ENCODE measurements around the gene DYNC1H1. TPM values are rescaled to one million over a fixed set of nuclear protein-coding genes. Genes with fewer than 3 reads are reported as not detected.

The DYNC1H1 gene
- total RNA-seq, 1 donor from 2014 or later = 236 TPM

GRCh38 chr14:101918065-101918989, 46.0 kb upstream of the DYNC1H1 start:
- DNase-seq = no peak
- no peaks in the 10 kb centered on the region for H3K27me3 Mint-ChIP-seq
- ATAC-seq (ENCODE audit: low read depth) = no peak
- CTCF ChIA-PET = interaction anchor here (1.1 kb wide), 1 partner anchor 75 kb away, joined by 3 read pairs; no protein-coding TSS in a partner anchor
- intact Hi-C loops (cut with micrococcal nuclease) = no loop called here
- no peak overlapping the region for H3K27ac Mint-ChIP-seq
- peaks cover 75% of the 10 kb centered on the region for H3K36me3 Mint-ChIP-seq (ENCODE audit: low read depth)
- POLR2A ChIA-PET = interaction anchor here (0.6 to 0.8 kb wide), 2 partner anchors 41 to 156 kb away, joined by 3 to 6 read pairs; no protein-coding TSS in a partner anchor
- H3K4me3 Mint-ChIP-seq = no peak overlapping the region
- no peaks in the 10 kb centered on the region for H3K9me3 Mint-ChIP-seq
- H3K4me1 Mint-ChIP-seq = peaks cover 6% of the 10 kb centered on the region
- no peak for TF ChIP-seq CTCF (IDR thresholded peaks at IDR 0.05)

DNA sequence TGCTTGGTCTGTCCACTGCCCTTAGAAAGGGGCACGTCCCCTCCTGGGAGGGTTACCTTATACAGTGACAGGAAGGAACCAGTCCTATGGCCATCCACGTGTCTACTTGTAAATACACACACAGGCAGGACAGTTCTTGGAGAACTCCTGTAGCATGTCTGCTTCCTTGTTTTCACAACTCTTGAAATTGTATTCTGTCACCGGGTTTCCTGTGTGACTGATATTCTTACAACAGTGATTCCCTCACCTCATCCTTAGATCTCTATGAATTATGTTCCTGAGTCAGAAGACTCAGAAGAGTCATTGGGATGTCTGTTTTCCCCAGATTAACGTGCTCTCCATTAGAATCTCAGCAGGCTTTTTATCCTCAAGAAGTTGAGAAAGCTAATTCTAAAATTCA, 44.1 kb upstream of the DYNC1H1 start:
- DNase-seq = no peak
- no peak for TF ChIP-seq CTCF (IDR thresholded peaks at IDR 0.05)
- Mint-ChIP-seq H3K4me1 (peaks cover 6% of the 10 kb centered on the region), H3K4me3 (no peak overlapping the region), H3K27me3 (no peaks in the 10 kb centered on the region), H3K27ac (no peak overlapping the region), H3K36me3 (ENCODE audit: low read depth) (peaks cover 62% of the 10 kb centered on the region), H3K9me3 (no peaks in the 10 kb centered on the region)
- ChIA-PET POLR2A (interaction anchor here (1.4 kb wide), 1 partner anchor 160 kb away, joined by 4 read pairs; no protein-coding TSS in a partner anchor), CTCF (no interaction called here)
- no peak for ATAC-seq (ENCODE audit: low read depth)
- intact Hi-C loops (cut with micrococcal nuclease) = no loop called here

DNA sequence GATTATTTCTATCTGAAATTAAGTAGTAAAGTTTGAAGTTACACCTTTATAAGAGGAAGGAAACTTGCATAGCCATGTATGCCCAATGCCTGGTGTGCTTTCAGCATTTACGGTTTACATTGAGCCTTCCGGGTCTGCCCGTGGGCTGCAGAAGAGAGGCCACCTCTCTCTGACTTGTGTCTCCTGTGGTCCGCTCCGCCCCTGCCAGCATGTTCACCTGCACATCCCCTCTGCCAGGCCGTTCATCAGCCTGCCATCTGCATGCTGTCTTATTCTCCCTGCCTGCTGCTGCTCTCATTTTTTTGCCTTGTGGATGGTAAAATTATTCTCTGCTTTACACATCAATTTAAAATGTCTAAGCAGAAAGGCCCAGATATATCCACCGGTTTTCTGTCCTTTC, 41.5 kb upstream of the DYNC1H1 start:
- CTCF ChIA-PET = no interaction called here
- ATAC-seq (ENCODE audit: low read depth) = no peak
- Mint-ChIP-seq H3K27ac (no peak overlapping the region), H3K36me3 (ENCODE audit: low read depth) (peaks cover 50% of the 10 kb centered on the region), H3K4me3 (no peak overlapping the region), H3K27me3 (no peaks in the 10 kb centered on the region), H3K4me1 (no peaks in the 10 kb centered on the region), H3K9me3 (no peaks in the 10 kb centered on the region)
- POLR2A ChIA-PET = interaction anchor here (0.7 kb wide), 1 partner anchor 25 kb away, joined by 3 read pairs; no protein-coding TSS in a partner anchor
- DNase-seq = no peak
- no peak for TF ChIP-seq CTCF (IDR thresholded peaks at IDR 0.05)
- intact Hi-C loops (cut with micrococcal nuclease) = no loop called here

- no peak overlapping the region for H3K4me3 Mint-ChIP-seq
- no peak for TF ChIP-seq CTCF (IDR thresholded peaks at IDR 0.05)
- POLR2A ChIA-PET = interaction anchor here (1.1 kb wide), 1 partner anchor 153 kb away, joined by 4 read pairs; no protein-coding TSS in a partner anchor
- ATAC-seq (ENCODE audit: low read depth) (no peak), DNase-seq (no peak)
- intact Hi-C loops (cut with micrococcal nuclease) = no loop called here
- no peaks in the 10 kb centered on the region for H3K4me1 Mint-ChIP-seq
- peaks cover 48% of the 10 kb centered on the region for H3K36me3 Mint-ChIP-seq (ENCODE audit: low read depth)
- H3K27me3 Mint-ChIP-seq = no peaks in the 10 kb centered on the region
- no peak overlapping the region for H3K27ac Mint-ChIP-seq
- CTCF ChIA-PET = no interaction called here
- no peaks in the 10 kb centered on the region for H3K9me3 Mint-ChIP-seq
These were observed 39.2 kb upstream of the DYNC1H1 start for GRCh38 chr14:101925152-101925551.

DNA sequence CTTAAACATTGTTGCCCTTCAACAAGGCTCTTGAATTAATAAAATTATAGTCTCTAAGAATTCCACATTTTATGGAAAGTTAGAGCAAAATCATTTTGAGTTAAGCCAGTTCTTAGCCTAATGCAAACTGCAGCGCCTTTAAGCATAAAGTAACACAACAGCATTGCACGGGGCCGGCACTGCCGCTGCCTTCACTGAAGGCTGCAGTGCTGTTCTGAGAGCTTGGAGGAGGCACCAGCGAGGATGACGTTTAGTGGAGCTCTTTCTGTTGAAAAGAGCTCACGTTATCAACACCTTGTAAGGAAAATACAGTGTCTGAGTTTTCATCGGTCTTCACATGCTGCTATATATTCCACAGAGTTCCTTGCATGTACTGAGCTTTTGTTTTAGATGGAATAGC, 38.3 kb upstream of the DYNC1H1 start:
- intact Hi-C loops (cut with micrococcal nuclease) = no loop called here
- H3K36me3 Mint-ChIP-seq (ENCODE audit: low read depth) = peaks cover 42% of the 10 kb centered on the region
- CTCF ChIA-PET = no interaction called here
- no peaks in the 10 kb centered on the region for H3K4me1 Mint-ChIP-seq
- no peaks in the 10 kb centered on the region for H3K27me3 Mint-ChIP-seq
- DNase-seq = no peak
- H3K27ac Mint-ChIP-seq = no peak overlapping the region
- H3K4me3 Mint-ChIP-seq = no peak overlapping the region
- TF ChIP-seq CTCF (IDR thresholded peaks at IDR 0.05) = no peak
- H3K9me3 Mint-ChIP-seq = no peaks in the 10 kb centered on the region
- no peak for ATAC-seq (ENCODE audit: low read depth)
- POLR2A ChIA-PET = no interaction called here

Data from activated B cell treated with CpG ODN at 0.5 μM for 24 hours (primary cell).